Spleen (tissue), 7 donors: Measurements from ENCODE around the gene SCO1.

Source experiments
- POLR2A ChIP-seq, 3 donors: fragments of 450-650 bp; IDR thresholded peaks; one replicate each; pipeline ENCODE4 v1.5.1; 2017; ENCODE audit warnings: antibody characterized with exemption in 3 of 3, mild to moderate bottlenecking in 1 of 3
- TF ChIP-seq, protein P1 (sequence below), 11 experiments: fragments of 200-600 bp in 7 of 11; fragments of 450-650 bp in 4 of 11; sonication (generic) in 4 of 11; IDR thresholded peaks in 8 of 11; conservative IDR thresholded peaks in 3 of 11; 1 replicate in 7 of 11; 2 replicates in 4 of 11; pipeline versions ENCODE4 v1.4.0 to v1.8.0; 2016 to 2021; ENCODE audit warnings: antibody characterized with exemption in 11 of 11, inconsistent platforms in 4 of 11, mild to moderate bottlenecking in 1 of 11
- donor health status: DM: no; HTN: no; CAD: no; lungs with moderate emphysema.
- donor health status: DM: no; HTN: no; CAD: no.
- donor health status: DM: no; HTN: no; CAD: no.

DNA sequence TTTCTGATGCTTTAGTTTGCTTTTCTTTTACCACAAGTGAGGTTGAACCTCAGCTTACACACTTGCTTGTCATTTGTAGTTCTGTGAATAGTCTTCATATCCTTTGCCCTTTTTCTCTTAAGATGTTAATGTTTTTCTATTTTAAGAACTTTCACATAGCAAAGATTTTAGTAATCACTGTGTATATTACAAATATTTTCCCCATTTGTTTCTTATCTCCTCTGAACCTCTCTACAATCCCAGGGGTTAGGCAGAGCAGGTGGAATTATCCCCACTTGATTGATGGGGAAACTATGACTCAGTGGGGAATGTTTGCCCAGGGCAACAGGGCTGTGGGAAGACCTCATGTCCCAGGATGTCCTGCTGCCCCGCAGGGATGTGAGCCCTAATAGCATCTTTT lies 28.6 kb downstream of the SCO1 start:
- TF ChIP-seq, protein P1, sequence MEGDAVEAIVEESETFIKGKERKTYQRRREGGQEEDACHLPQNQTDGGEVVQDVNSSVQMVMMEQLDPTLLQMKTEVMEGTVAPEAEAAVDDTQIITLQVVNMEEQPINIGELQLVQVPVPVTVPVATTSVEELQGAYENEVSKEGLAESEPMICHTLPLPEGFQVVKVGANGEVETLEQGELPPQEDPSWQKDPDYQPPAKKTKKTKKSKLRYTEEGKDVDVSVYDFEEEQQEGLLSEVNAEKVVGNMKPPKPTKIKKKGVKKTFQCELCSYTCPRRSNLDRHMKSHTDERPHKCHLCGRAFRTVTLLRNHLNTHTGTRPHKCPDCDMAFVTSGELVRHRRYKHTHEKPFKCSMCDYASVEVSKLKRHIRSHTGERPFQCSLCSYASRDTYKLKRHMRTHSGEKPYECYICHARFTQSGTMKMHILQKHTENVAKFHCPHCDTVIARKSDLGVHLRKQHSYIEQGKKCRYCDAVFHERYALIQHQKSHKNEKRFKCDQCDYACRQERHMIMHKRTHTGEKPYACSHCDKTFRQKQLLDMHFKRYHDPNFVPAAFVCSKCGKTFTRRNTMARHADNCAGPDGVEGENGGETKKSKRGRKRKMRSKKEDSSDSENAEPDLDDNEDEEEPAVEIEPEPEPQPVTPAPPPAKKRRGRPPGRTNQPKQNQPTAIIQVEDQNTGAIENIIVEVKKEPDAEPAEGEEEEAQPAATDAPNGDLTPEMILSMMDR (IDR thresholded peaks at IDR 0.05 in 8 of 11, conservative IDR thresholded peaks at IDR 0.05 in 3 of 11), result no peak
- no peak for TF ChIP-seq POLR2A (IDR thresholded peaks at IDR 0.05)
